RWPE2 (cell line): Measurements from ENCODE around the gene DOK6.
A peak's percentile ranks its signal among the peaks of the same experiment; 100 is the strongest.
"Not testable (repeated sequence)": the region's sequence is repeated elsewhere in the genome, so short reads cannot be mapped to it uniquely, and the experiment has no call there.

Experiments used
- ATAC-seq: fragments of 200-7000 bp; cut with Tn5 transposase; 3 replicates; pipeline ENCODE4 v1.9.1; 2021; ENCODE audit warnings: low read depth
- DNase-seq: peaks from one replicate; pipeline ENCODE4 v3.0.0-alpha.2; 2020; ENCODE audit warnings: low spot score
- H3K27ac ChIP-seq: fragments of 450-650 bp; 2 replicates; pipeline ENCODE4 v1.5.1; 2017; ENCODE audit warnings: mild to moderate bottlenecking; ENCODE audit not compliant: poor library complexity, severe bottlenecking
- H3K27me3 ChIP-seq: fragments of 250-450 bp; sonication (Bioruptor Pico); 2 replicates; pipeline ENCODE4 v1.5.1; 2021; ENCODE audit warnings: mild to moderate bottlenecking, moderate library complexity; ENCODE audit not compliant: insufficient read depth, poor library complexity, severe bottlenecking
- H3K36me3 ChIP-seq: fragments of 250-450 bp; sonication (Bioruptor Pico); 2 replicates; pipeline ENCODE4 v1.5.1; 2020; ENCODE audit warnings: low read depth, mild to moderate bottlenecking, moderate library complexity
- H3K4me1 ChIP-seq: fragments of 250-450 bp; sonication (Bioruptor Pico); 2 replicates; pipeline ENCODE4 v1.5.1; 2021; ENCODE audit warnings: mild to moderate bottlenecking, moderate library complexity; ENCODE audit not compliant: insufficient read depth, poor library complexity, severe bottlenecking
- H3K4me3 ChIP-seq: fragments of 250-450 bp; sonication (Bioruptor Pico); 2 replicates; pipeline ENCODE4 v1.5.1; 2021; ENCODE audit warnings: mild to moderate bottlenecking, moderate library complexity; ENCODE audit not compliant: severe bottlenecking
- H3K9me3 ChIP-seq: fragments of 250-450 bp; sonication (Bioruptor Pico); 2 replicates; pipeline ENCODE4 v1.5.1; 2021; ENCODE audit warnings: mild to moderate bottlenecking, moderate library complexity; ENCODE audit not compliant: severe bottlenecking
- TF ChIP-seq, protein P1 (sequence below): fragments of 450-650 bp; IDR thresholded peaks from one replicate; pipeline ENCODE4 v1.5.1; 2017; ENCODE audit warnings: mild to moderate bottlenecking, moderate library complexity; ENCODE audit not compliant: poor library complexity, severe bottlenecking

Gene DOK6

DNA sequence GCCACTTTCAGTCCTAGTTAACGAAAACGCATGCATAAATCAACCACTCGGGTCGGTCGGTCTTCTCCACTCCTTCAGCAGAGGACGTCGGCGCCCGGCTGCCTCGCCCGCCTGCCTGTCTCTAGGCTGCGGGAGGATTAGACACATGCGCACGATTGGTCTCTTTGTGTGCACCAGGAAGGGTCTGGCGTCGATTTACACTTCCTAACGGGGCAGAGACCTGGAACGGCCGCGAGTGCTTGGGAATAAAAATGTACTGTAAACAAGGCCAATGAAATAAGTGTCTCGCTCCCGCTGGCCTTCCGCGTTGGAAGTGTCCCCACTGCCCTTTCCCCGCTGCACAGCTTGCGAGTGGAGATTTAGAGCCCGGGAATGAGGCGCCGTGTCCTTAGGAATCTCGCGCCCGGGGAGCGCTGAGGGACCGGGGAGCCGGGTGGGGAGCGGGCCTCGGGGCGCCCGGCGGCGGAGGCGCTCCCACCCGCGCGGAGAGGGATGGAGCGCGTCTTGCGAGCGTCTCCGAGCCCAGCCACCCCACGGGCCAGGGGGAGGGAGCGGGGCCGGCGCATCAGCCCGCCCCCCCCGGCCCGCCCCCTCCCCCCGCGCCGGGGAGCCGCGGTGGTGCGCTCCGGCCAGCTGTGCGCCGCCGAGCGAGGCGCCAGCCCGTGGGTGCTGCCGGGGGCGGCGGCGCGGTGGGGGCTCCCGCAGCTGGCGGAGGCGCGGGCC lies at the start of gene DOK6:
TSS of gene DOK6 (plus strand) at position 636 of the 723 bp plus-strand sequence.
- no peaks in the 10 kb centered on the region for H3K4me1 ChIP-seq
- H3K27me3 ChIP-seq, result peaks cover 67% of the 10 kb centered on the region
- peak within 1 kb of the TSS; percentile 11 for H3K4me3 ChIP-seq
- H3K27ac ChIP-seq, result no peak within 1 kb of the TSS
- H3K9me3 ChIP-seq, result no peaks in the 10 kb centered on the region
- TF ChIP-seq, protein P1, sequence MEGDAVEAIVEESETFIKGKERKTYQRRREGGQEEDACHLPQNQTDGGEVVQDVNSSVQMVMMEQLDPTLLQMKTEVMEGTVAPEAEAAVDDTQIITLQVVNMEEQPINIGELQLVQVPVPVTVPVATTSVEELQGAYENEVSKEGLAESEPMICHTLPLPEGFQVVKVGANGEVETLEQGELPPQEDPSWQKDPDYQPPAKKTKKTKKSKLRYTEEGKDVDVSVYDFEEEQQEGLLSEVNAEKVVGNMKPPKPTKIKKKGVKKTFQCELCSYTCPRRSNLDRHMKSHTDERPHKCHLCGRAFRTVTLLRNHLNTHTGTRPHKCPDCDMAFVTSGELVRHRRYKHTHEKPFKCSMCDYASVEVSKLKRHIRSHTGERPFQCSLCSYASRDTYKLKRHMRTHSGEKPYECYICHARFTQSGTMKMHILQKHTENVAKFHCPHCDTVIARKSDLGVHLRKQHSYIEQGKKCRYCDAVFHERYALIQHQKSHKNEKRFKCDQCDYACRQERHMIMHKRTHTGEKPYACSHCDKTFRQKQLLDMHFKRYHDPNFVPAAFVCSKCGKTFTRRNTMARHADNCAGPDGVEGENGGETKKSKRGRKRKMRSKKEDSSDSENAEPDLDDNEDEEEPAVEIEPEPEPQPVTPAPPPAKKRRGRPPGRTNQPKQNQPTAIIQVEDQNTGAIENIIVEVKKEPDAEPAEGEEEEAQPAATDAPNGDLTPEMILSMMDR, result no peak
- ATAC-seq, result peak; percentile 63
- DNase-seq, result peak; percentile 35
- H3K36me3 ChIP-seq, result no peaks in the 10 kb centered on the region

GRCh38 chr18:69353023-69353422 lies 47.7 kb upstream of the DOK6 start:
- H3K27me3 ChIP-seq, result no peaks in the 10 kb centered on the region
- H3K4me3 ChIP-seq, result no peak overlapping the region
- no peak for DNase-seq
- no peaks in the 10 kb centered on the region for H3K36me3 ChIP-seq
- no peak overlapping the region for H3K27ac ChIP-seq
- no peaks in the 10 kb centered on the region for H3K9me3 ChIP-seq
- H3K4me1 ChIP-seq, result no peaks in the 10 kb centered on the region
- ATAC-seq, result no peak
- TF ChIP-seq, protein P1, result no peak

DNA sequence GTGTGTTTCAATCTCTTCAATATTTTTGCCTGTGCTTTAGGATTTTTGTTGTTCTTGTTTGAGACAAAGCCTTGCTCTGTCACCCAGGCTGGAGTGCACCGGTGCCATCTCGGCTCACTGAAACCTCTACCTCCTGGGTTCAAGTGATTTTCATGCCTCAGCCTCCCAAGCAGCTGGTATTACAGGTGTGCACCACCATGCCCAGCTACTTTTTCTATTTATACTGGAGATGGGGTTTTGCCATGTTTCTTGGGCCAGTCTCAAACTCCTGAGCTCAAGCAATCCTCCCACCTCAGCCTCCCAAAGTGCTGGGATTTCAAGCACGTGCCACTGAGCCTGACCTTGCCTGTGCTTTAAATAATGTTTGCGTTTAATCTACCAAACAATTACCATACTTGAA lies 43.1 kb upstream of the DOK6 start:
- no peak for DNase-seq
- H3K36me3 ChIP-seq, result no peaks in the 10 kb centered on the region
- no peak for ATAC-seq
- no peak overlapping the region for H3K4me3 ChIP-seq
- TF ChIP-seq, protein P1, result no peak
- H3K27ac ChIP-seq, result no peak overlapping the region
- no peaks in the 10 kb centered on the region for H3K4me1 ChIP-seq
- H3K27me3 ChIP-seq, result no peaks in the 10 kb centered on the region
- H3K9me3 ChIP-seq, result no peaks in the 10 kb centered on the region

GRCh38 chr18:69358212-69358895 lies 42.3 kb upstream of the DOK6 start:
- ATAC-seq (no peak), DNase-seq (no peak)
- TF ChIP-seq, protein P1, result no peak
- Histone ChIP-seq H3K27ac (no peak overlapping the region), H3K36me3 (no peaks in the 10 kb centered on the region), H3K4me3 (no peak overlapping the region), H3K4me1 (no peaks in the 10 kb centered on the region), H3K9me3 (no peaks in the 10 kb centered on the region), H3K27me3 (no peaks in the 10 kb centered on the region)

DNA sequence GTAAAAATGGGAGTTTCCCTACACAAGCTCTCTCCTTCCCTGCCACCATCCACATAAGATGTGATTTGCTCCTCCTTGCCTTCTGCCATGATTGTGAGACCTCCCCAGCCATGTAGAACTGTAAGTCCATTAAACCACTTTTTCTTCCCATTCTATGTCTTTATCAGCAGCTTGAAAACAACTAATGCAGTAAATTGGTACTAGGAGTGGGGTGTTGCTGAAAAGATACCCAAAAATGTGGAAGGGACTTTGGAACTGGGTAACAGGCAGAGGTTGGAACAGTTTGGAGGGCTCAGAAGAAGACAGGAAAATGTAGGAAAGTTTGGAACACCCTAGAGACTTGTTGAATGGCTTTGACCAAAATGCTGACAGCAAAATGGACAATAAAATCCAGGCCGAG lies 40.9 kb upstream of the DOK6 start:
- not testable (repeated sequence) for H3K4me3 ChIP-seq, H3K36me3 ChIP-seq, DNase-seq, H3K4me1 ChIP-seq, H3K27me3 ChIP-seq, ATAC-seq, H3K9me3 ChIP-seq, H3K27ac ChIP-seq
